Posterior vena cava (tissue), 2 donors: Measurements from ENCODE around the gene KCNK4. TPM values are rescaled to one million over a fixed set of nuclear protein-coding genes. Genes with fewer than 3 reads are reported as not detected.

ENCODE experiments used
- DNase-seq: peaks from one replicate; pipeline ENCODE4 v3.0.0-alpha.2; 2020; ENCODE audit warnings: low spot score
- intact Hi-C, 2 donors: fragments of 100-400 bp; cut with DNase I; formaldehyde crosslinking; loops; one replicate each; pipeline versions ENCODE4 v1.14.1 to v1.14.2; 2022 to 2023
- total RNA-seq, 2 donors: library from RNA; stranded (reverse); fragmentation: NEBNext Ultra II Directional; extraction: Animal tissue kit (Norgen Biotek cat#: 25700); gene quantifications; one replicate each; pipeline ENCODE4 v1.2.1, GENCODE V29; 2021
- donor health status: DM: yes; HTN: yes; CAD: no.
- donor health status: DM: yes; HTN: yes; CAD: no.

KCNK4 gene
- total RNA-seq, 2 donors from 2014 or later: not detected

GRCh38 chr11:64331569-64332371 lies 40.7 kb downstream of the KCNK4 start:
- intact Hi-C loops: no loop called here
- peak; percentile 92 for DNase-seq

- no peak for DNase-seq
- intact Hi-C loops: no loop called here
These were observed 42.5 kb downstream of the KCNK4 start for GRCh38 chr11:64333556-64333955.

- intact Hi-C loops: no loop called here
- DNase-seq: peak; percentile 76
These were observed 43.9 kb downstream of the KCNK4 start for GRCh38 chr11:64334764-64335735.

DNA sequence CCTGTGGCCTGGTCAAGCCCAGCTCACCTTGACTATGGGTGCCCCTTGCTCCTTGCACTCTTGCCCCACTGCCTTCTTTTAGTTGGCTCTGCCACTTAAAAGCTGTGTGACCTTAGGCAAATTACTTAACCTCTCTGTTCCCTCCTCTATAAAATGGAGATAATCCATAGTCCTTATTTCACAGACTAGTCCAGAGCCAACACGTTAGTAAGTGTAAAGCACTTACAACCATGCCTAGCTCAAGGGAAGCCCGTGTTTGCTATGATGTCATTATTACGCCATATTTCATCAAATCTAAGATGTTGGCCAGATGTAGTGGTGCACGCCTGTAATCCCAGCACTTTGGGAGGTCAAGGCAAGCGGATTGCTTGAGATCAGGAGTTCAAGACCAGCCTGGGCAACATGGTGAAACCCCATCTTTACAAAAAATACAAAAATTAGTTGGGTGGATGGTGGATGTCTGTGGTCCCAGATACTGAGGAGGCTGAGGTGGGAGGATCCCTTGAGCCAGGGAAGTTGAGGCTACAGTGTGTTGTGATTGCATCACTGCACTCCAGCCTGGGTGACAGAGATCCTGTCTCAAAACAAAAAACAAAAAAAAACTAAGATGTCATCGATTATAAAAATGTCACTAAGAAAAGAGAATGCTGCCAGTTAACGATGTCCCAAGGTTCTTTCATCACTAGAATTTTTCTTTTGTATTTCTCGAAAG lies 46.6 kb downstream of the KCNK4 start:
- intact Hi-C loops: no loop called here
- DNase-seq: no peak

- DNase-seq: no peak
- intact Hi-C loops: no loop called here
These were observed 47.6 kb downstream of the KCNK4 start for GRCh38 chr11:64338716-64339115.

DNA sequence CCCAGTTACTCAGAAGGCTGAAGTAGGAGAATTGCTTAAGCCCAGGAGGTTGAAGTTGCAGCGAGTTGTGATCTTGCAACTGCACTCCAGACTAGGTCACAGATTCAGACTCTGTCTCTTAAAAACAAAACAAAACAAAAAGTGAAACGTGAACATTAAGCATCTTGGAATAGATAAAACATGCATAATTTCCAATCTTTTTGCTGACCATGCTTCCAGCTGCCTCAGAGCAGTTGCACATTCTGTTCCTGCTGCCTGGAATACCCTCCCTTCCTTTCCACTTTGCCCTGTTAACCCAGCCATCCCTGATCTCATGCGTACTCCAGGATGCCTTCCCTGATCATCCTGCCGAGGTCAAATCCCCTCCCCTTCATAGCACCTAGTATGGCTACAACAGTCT lies 48.2 kb downstream of the KCNK4 start:
- no peak for DNase-seq

DNA sequence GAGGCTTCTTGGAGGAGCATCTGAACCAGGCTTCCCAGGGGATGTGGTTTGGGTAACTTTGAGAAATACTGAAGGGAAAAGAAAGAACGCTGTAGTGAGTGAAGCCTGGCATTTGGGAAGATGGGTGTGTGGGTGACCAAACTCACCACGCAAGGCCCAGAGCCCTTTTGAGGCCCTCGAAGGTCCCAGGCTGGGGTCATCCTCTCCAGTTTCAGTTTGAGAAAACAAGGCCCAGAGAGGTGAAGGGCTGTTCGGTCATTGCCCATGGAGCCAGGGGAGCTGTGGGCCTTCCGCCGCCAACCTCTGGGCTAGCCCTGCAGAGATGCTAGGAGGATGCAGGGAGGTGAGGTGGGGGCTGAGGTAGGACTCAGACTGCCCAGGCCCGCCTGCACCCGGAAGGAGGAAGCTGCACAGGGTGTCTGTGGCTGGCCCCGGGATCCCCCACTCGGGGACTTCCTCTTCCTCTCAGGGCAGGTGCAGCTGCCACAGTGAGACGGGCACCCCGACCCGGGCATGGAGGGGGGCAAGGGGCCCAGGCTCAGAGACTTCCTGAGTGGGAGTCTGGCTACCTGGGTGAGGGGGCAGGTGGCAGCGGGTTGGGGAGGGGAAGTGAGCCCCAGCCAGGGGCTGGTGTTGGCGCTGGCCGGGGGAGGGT lies 48.8 kb downstream of the KCNK4 start, which contains the start of gene CCDC88B:
CCDC88B (plus strand) TSS at position 451 of the 655 bp plus-strand sequence; CDS start at position 514, 63 bp downstream.
- intact Hi-C loops: no loop called here
- DNase-seq: peak; percentile 92

More for the DNA sequence above, 48.2 kb downstream of the KCNK4 start:
- intact Hi-C loops: no loop called here

- peak; percentile 87 for DNase-seq
- intact Hi-C loops: no loop called here
These were observed 49.7 kb downstream of the KCNK4 start for GRCh38 chr11:64340671-64341335.

DNA sequence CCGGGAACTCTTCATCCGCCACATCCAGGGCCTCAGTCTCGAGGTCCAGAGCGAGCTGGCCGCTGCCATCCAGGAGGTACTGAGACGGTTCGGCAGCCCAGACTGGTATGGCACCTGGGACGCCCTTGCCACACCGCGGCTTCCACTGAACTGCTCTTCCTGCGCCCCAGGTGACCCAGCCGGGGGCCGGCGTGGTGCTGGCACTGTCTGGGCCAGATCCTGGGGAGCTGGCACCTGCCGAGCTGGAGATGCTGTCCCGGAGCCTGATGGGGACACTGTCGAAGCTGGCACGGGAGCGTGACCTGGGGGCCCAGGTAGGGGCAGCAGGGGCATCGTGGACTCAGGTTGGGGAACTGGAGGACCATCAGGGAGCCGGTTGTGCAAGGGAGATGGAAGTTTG lies 50.3 kb downstream of the KCNK4 start:
- peak; percentile 80 for DNase-seq
- intact Hi-C loops: no loop called here

DNA sequence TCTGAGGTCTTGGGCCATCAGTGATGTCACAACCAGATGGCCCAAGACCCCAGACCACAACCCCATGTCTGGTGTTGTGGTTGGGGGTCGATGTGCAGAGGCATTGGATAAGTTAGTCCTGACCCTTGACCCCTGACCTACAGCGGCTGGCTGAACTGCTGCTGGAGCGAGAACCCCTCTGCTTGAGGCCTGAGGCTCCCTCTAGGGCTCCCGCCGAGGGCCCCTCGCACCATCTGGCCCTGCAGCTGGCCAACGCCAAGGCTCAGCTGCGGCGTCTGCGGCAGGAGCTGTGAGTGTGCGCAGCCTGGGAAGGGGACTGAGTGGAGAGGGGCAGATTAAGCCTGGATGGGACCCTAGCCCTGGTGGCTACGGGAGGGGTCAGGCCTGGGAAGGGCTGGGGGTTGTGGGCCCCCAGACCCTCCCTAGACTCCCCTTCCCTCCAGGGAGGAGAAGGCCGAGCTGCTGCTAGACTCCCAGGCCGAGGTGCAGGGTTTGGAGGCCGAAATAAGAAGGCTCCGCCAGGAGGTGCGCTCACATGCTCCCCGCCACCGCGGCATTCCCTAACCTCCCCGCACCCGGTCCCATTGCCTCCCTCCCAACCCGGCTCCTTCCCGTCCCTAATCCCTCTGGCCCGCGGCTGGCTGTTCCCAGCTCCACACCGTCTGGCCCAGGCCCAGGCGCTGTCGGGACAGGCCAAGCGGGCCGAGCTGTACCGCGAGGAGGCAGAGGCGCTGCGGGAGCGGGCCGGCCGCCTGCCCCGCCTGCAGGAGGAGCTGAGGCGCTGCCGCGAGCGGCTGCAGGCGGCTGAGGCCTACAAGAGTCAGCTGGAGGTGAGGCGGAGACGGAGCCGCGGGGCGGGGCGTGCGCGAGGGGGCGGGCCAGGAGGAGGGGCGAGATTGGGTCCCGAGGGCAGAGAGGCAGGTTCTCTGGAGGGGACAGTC lies 51.0 kb downstream of the KCNK4 start:
- DNase-seq: peak; percentile 97
- intact Hi-C loops: no loop called here

DNA sequence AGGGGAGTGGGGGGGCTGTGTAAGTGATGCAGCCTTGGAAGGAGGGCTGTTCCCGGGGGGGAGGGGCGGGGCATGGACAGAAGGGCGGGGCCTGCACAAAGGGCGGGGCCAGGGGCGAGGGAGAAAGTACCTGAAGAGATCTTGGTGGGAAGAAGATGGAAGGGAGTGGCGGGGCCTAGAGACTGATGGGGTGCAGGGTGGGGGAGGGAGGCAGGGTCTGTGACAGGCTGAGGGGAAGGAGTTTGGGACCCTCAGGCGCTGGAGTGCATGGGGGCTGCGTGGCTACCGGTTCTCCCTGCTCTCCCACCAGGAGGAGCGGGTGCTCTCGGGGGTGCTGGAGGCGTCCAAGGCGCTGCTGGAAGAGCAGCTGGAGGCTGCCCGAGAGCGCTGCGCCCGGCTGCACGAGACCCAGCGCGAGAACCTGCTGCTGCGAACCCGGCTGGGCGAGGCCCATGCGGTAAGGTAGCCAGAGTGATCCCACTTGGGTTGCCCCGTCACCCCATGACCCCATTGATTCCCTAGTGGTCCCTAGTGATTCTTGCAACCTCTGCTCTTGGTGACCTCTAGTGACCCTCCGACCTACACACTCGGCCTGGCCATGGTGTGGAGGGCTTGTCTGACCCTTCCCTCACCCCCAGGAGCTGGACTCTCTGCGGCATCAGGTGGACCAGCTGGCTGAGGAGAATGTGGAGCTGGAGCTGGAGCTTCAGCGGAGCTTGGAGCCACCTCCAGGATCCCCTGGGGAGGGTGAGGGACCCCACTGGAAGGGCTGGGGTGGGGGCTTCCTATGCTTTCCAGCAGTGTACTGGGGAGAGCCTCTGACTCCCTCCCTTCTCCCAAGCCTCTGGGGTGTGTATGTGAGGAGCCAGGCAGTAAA lies 52.0 kb downstream of the KCNK4 start:
- no peak for DNase-seq

DNA sequence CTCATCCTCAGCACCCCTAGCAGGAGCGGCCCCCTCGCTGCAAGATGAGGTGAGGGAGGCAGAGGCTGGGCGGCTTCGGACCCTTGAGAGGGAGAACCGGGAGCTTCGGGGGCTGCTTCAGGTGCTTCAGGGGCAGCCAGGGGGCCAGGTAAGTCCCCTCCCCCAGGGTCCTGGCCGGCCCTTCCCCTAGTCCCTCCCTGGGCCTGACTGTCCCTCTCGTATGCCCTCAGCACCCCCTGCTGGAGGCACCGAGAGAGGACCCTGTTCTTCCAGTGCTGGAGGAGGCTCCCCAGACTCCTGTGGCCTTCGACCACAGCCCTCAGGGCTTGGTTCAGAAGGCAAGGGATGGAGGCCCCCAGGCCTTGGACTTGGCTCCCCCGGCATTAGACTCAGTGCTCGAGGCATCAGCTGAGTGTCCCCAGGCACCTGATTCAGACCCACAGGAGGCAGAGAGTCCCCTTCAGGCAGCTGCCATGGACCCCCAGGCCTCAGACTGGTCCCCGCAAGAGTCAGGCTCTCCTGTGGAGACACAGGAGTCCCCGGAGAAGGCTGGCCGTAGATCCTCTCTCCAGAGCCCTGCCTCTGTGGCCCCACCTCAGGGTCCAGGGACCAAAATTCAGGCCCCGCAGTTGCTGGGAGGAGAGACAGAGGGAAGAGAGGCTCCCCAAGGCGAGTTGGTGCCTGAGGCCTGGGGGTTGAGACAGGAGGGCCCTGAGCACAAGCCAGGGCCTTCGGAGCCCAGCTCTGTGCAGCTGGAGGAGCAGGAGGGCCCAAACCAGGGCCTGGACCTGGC lies 52.9 kb downstream of the KCNK4 start:
- intact Hi-C loops: no loop called here
- no peak for DNase-seq

More for the DNA sequence above, 52.0 kb downstream of the KCNK4 start:
- intact Hi-C loops: no loop called here

- intact Hi-C loops: no loop called here
- DNase-seq: no peak
These were observed 53.7 kb downstream of the KCNK4 start for GRCh38 chr11:64344787-64345186.

DNA sequence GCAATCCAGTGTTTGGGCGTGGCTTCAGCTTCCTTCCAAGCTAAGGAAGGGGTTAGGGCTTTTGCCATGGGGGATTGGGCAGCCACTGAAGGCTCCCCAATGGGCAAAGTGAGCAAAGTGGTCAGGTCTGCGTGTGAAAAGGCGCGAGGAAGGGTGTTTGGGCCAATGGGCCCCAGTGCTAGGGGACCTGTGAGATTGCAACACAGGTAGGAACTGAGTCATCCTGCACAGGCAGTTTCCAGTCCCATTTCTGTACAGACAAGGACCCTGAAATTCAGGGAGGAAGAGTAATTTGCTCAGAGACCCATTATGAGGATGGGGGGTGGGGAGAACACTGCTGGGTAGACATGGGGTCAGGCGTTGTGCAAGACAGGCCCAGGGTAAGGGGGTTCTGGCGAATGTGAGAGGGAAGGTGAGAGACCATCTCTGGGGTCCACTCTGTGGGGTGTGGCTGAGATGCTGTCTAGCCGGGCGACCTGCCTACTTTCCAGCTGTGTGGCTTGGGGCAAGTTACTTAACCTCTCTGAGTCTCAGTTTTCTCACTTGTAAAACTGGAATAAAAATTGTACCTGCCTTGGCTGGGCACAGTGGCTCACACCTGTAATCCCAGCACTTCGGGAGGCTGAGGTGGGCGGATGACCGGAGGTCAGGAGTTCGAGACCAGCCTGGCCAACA lies 56.2 kb downstream of the KCNK4 start:
- DNase-seq: no peak
- intact Hi-C loops: no loop called here

GRCh38 chr11:64348383-64349024 lies 57.4 kb downstream of the KCNK4 start:
- DNase-seq: peak; percentile 62
- intact Hi-C loops: no loop called here
